NCI-H2107 treated with DMSO at 0.1 percent for 48 hours (cell line): ENCODE measurements around the gene BTBD1.
"Not testable (repeated sequence)": the region's sequence is repeated elsewhere in the genome, so short reads cannot be mapped to it uniquely, and the experiment has no call there.

Experiments used
- DNase-seq: peaks from one replicate; lab custom pipeline; 2025; ENCODE audit not compliant: unreplicated experiment; lab: John Stamatoyannopoulos, UW

The BTBD1 gene

GRCh38 chr15:83098079-83098478, 31.0 kb upstream of the BTBD1 start:
- DNase-seq: no peak

- DNase-seq: no peak
Measured at GRCh38 chr15:83094583-83094982, 27.5 kb upstream of the BTBD1 start.

- DNase-seq: no peak
Measured at GRCh38 chr15:83092309-83092976, 25.4 kb upstream of the BTBD1 start.

GRCh38 chr15:83091965-83092308, 24.9 kb upstream of the BTBD1 start:
- not testable (repeated sequence) for DNase-seq

- no peak for DNase-seq
Measured at GRCh38 chr15:83090465-83090864, 23.4 kb upstream of the BTBD1 start.

- no peak for DNase-seq
Measured at GRCh38 chr15:83088876-83089275, 21.8 kb upstream of the BTBD1 start.

DNA sequence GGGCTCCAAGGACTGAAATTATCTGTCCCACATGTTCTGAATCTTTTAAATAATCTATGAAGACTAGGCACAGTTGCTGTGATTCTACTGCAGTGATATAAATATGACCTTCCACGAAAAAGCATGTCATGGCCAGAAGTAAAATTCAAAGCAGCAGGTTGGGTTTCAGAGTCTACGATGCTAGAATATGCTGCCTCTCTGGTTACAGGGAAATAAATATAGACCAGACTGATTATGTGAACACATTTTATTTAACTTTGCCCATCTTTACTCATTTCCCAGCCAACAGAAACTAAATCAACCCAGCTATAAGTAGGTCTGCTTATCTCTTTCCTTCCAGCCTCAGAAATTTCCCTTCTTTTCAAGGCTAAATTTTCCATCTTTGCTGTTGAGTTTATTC, 20.5 kb upstream of the BTBD1 start:
- no peak for DNase-seq

GRCh38 chr15:83085864-83086552, 19.0 kb upstream of the BTBD1 start:
- DNase-seq: not testable (repeated sequence)

DNA sequence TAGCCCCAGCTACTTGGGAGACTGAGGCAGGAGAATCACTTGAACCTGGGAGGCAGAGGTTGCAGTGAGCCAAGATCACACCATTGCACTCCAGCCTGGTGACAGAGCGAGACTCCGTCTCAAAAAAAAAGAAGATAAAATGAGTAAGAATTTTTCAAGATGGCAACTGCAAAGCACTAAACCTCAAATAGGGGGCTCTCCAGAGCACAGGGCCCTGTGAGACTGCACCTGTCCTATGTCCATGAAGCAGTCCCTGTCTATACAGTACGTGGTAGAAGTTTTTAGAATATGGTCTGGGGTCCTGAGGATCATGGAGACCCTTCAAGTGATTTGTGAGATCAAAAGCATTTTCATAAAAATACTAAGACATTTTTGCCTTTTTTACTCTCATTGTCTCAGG, 18.4 kb upstream of the BTBD1 start:
- DNase-seq: not testable (repeated sequence)

GRCh38 chr15:83082730-83083386, 15.8 kb upstream of the BTBD1 start:
- no peak for DNase-seq

DNA sequence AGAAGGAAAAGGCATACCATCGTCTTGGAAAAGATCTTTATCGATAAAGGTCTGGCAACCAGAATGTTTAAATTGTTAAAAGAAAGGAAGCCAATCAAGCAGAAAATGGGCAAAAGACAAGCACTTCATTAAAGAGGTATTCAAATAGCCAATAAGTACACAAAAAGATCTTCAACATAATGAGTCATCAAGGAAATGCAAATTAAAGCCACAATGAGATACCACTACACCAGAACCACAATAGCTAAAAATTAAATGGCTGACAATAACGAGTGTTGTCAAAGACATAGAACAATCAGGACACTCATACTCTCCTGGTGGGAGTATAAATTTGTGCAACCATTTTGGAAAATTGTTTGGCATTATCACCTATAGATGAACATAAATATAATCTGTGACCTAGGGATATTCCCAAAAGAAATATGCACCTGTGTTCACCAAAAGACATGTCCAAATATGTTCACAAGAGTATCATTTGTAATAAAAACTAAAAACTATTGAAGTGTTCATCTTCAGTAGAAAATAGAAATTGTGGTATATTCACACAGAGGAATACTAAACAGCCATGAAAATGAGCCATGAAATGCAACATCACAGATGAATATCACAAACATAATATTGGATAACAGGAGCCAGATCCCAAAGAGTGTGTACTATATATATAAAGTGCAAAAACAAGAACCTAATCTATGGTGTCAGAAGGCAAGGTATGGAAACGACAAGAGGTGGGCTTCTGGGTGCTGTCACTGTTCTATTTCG, 14.4 kb upstream of the BTBD1 start:
- no peak for DNase-seq

GRCh38 chr15:83078712-83079111, 11.7 kb upstream of the BTBD1 start:
- no peak for DNase-seq

DNA sequence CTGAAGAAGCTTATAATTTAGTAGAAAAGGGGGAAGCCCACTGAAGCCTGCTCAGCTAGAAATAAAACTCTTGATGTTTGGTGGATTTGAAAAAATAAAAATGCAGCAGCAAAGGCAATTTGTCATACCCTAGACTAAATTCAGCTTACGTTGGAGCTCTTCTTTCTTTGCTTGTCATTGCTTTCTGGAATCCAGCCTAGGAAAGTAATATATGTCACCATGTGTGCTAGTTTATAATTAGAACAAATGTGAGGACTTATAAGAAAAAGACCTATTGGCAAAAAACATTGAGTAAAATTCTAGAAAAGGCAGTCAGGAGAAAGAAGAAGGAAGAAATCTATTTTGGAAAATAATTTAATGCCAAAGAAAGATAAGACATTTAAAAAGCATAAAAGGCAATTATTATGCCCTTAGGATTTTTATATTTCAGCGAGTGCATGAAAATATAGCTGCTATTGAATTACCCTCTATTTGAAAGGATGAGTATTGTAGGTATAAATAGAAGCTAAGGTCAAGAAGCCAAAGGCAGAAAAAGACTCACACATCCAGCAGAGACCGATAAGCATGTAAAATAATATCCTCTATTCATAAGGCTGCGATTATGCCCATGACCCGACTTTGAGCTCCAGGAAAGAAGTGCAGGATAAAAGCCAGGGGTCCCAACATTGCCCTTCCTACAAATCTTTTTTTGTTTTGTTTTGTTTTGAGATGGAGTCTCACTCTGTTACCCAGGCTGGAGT, 10.6 kb upstream of the BTBD1 start:
- no peak for DNase-seq

DNA sequence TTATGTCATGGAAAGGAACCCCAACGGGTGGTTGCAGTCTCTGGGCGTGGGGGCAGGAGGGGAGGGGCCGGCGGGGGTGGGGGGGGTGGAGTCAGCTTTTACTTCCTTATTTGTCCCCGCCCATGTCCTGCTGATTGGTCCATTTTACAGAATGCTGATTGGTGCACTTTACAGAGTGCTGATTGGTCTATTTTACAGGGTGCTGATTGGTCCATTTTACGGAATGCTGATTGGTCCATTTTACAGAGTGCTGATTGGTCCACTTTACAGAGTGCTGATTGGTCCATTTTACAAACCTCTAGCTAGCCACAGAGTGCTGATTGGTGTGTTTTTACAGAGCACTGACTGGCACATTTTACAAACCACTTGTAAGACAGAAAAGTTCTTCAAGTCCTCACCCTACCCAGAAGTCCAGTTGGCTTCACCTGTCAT, 2.2 kb upstream of the BTBD1 start:
- not testable (repeated sequence) for DNase-seq

GRCh38 chr15:83068054-83068453, 1.0 kb upstream of the BTBD1 start:
- no peak for DNase-seq

- no peak for DNase-seq
Measured at GRCh38 chr15:83067638-83067962, 548 bp upstream of the BTBD1 start.

DNA sequence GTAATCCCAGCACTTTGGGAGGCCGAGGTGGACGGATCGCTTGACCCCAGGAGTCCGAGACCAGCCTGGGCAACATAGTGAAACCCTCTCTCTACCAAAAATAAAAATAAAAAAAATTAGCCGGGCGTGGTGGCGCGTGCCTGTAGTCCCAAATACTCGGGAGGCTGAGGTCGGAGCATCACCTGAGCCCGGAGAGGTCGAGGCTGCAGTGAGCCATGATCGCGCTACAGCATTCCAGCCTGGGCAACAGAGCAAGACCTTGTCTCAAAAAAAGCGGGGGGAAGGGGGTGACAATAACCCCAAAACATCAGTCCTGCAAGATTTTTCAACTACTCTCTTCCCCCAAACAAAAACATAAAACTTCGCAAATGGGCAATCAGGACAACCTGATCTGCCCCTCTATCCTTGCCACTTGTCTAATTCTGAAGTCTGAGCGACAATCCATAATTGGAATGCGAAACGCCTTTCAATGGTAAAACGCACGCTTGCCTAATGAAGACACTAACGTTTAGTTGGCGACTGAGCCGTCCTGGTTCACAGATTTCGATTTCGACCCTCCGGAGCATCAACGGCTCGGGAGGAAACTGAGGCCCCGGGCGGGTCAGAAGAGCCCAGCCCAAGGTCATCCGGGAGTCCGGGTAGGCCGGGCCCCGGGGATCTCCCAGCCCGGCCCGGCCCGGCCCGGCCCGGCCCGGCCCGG, 868 bp downstream of the BTBD1 start:
- DNase-seq: no peak

- DNase-seq: no peak
Measured at GRCh38 chr15:83065431-83065830, 1.6 kb downstream of the BTBD1 start.

DNA sequence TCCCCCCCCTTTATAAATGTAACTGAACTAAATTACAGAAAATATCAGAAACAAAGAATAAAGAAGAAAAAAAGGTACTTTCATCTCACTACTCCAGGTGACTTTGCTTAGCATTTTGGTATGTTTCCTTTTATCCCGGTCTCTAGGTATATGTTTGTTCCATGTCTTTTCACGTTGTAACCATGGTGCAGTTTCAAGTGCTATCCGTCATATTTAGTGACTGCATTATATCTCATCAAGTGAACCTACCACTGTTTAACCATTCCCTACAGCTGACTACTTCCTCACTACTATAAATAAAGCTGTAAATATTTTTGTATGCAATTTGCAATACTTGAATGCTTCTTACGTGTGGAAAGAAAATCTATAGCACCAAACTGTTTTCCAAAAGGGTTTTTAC, 2.2 kb downstream of the BTBD1 start:
- DNase-seq: no peak

- DNase-seq: no peak
Measured at GRCh38 chr15:83063551-83063950, 3.5 kb downstream of the BTBD1 start.
